ENCODE data around the gene SPAG4. TPM values are rescaled to one million over a fixed set of nuclear protein-coding genes. Genes with fewer than 3 reads are reported as not detected.
A peak's percentile ranks its signal among the peaks of the same experiment; 100 is the strongest.

SPAG4 gene
- total RNA-seq, 1 experiment from 2014 or later = 0.45 TPM

DNA sequence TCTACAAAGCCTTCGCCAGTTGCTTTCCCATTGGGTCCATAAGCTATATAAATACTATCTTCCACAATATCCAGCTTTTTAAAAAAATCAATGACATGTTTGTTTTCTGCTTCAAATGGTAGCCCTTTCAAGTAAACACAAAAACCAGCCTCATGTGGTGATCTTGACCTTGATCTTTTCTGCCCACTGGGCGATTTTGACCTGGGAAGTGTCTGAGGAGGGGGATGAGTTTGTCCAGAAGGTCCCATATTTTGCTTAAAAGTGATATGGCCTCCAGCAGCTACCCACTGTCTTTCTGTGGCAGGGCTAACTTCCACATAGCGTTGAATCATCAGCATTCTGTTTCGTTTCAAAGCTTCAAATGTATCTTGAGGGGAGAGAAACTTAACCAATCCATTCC lies 38.3 kb downstream of the SPAG4 start:
- DNase-seq (ENCODE audit: low spot score) = no peak

- DNase-seq (ENCODE audit: low spot score) = no peak
Observed at GRCh38 chr20:35654415-35654814, 38.8 kb downstream of the SPAG4 start.

DNA sequence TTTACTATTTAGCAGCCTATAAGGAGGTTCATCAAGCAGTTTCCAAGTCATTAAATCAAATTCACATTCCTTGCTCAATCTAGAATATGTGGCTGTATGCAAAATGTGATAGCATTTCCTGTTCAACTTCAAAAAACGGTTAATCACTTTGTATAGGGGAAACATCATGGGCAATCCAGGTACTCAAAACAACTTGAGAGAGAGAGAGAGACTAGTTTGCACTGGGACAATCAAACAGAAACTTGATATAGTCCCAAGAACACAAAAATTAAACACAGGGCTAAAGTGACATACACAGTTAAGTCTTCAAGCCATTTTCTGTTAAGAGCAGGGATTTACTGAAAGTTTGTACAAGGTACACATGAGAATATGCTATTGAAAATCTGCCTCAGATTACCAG lies 41.6 kb downstream of the SPAG4 start:
- no peak for DNase-seq (ENCODE audit: low spot score)

- DNase-seq (ENCODE audit: low spot score) = no peak
Observed at GRCh38 chr20:35660122-35660937, 44.7 kb downstream of the SPAG4 start.

- no peak for DNase-seq (ENCODE audit: low spot score)
Observed at GRCh38 chr20:35661053-35661452, 45.4 kb downstream of the SPAG4 start.

DNA sequence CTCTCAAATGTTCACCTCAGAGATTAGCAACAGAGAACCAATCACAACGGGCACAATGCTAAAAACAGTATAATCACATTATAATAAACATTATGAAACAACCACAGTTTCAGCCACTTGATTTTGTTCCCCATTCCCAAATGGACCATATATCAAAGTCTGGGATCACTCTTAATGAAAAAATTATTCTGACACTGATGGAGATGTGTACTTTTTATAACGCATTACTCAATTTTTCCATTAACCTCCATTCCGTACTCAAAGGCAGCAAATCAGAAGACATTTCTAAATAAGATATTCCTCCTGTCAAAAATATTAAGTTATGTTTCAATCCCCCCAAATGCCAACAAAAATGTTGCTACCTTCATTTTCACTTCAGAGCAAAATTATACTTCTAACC lies 46.3 kb downstream of the SPAG4 start:
- no peak for DNase-seq (ENCODE audit: low spot score)

- no peak for DNase-seq (ENCODE audit: low spot score)
Observed at GRCh38 chr20:35662551-35662950, 46.9 kb downstream of the SPAG4 start.

DNA sequence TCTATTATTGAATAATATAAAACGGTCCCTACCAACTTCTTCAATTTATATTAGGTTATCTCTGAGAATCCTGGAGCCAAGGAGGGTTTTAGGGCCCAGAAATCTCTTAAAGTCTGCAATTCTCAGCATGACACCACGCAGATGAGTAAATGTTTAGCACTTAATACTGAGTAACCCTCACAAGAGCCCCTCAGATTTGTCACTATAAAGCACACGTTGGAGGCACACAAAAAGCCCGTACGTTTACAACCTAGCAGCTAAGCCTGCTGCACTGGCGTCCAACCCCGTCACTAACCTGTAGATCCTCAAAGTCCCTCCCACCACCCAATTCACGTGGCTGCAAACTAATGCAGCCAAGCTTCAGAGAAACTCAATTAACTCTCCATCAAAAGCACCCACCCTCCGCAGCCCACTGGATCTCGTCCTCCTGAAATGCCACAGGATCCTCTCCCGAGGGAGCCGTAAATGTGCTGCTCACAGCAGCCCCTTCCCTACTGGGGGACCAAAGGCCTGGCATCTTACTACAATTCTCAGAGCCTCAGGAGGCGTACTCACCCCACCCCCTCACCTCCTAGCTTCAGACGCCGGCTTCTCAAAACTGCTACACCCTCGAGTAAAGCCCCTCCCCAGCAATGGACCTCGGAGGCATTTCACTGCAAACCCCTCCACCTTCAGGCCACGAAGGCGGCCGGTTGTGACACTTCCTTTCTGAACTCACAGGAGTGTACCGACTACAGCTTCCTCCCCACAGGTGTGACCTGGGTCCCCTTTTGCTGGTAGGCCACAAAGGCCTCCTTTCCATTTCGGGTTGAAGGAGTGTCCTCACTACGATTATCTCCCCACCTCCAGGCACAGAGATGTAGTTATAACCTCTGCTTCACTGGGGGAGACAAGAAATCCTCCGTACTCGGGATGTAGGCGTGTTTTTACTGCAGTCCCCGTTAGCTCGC lies 48.2 kb downstream of the SPAG4 start:
- peak; percentile 27 for DNase-seq (ENCODE audit: low spot score)

DNA sequence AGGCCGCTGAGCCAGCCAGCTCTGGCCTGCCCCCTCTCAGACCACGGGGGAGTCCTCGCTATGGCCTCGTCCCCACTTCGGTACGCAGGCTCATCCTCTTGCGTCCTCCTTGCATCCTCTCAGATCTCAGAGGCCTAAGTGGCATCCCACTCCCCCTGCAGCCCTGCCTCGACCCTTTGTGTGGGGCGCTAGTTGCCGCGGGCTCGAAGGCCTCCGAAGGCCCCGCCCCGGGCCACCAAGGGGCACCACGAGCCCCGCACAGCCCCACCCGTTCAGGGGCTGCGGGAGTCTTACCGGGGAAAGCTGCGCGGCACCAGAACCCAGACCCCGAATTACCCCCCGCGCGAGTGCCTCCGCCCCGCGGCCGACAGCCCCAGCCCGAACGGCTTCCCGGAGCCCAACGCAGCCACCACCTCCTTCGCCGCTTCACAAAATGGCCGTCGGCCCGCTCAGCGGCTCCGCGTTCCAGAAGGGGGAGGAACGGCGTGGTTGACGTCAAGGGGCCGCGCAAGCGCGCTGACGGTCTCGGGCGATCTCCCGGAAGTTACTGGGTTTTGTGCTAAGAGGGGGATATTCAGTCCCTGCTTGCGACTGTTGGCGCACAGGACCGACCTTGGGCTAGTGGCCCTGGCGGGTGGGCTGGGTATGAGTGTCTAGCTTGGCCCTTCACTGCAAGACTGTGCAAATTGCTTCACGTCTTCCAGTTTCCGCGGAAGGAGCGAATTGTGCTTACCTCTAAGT lies 49.0 kb downstream of the SPAG4 start, which contains the start of the genes CPNE1 and RBM12:
CPNE1 (minus strand) TSS at position 435 of the 741 bp plus-strand sequence. CDS start 31,977 bp downstream, outside the sequence.
RBM12 (minus strand) TSS at position 435 of the 741 bp plus-strand sequence. CDS start 9,578 bp downstream, outside the sequence.
- DNase-seq (ENCODE audit: low spot score) = peak; percentile 90

DNA sequence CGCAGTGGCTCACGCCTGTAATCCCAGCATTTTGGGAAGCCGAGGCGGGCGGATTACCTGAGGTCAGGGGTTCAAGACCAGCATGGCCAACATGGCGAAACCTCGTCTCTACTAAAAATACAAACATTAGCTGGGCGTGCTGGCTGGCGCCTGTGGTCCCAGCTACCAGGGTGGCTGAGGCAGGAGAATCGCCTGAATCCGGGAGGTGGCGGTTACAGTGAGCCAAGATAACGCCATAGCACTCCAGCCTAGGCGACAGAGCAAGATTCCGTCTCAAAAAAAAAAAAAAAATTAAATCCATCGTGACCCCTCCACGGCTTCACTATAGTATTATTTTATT lies 50.3 kb downstream of the SPAG4 start:
- no peak for DNase-seq (ENCODE audit: low spot score)

DNA sequence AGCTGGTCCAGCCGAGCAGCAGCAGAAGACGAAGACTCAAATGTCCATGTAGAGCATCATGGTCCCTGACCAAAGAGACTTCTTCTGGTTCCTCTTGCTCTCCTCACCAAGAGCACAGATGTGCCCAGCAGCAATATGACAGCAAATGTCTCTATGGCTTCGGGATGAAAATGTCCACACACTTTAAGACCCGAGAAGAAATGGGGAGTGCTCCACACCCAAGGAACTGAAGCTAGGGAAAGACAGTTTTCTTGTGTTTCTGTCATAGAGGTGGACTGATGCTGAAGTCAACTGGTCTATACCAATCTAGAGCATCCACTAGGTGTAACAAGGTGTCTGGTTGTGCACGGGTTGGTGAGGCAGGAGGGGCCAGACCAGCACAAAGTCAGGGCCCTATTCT lies 53.6 kb downstream of the SPAG4 start:
- DNase-seq (ENCODE audit: low spot score) = no peak

- DNase-seq (ENCODE audit: low spot score) = no peak
Observed at GRCh38 chr20:35669681-35670080, 54.1 kb downstream of the SPAG4 start.

Other genes with a start within 250 kb of the SPAG4 start
- gene UQCC1, start 203.9 kb upstream of the SPAG4 start, total RNA-seq (2014; rRNA removed; shearing (Covaris generic)) = 19.0 and 22.2 TPM in 2 replicates
- 0.08 and 0.23 TPM in 2 replicates for gene GDF5, start 177.6 kb upstream of the SPAG4 start, total RNA-seq (2014; rRNA removed; shearing (Covaris generic))
- gene CEP250, start 160.2 kb upstream of the SPAG4 start, total RNA-seq (2014; rRNA removed; shearing (Covaris generic)) = 11.5 and 15.3 TPM in 2 replicates
- not detected in 2 replicates for gene C20orf173, start 86.2 kb upstream of the SPAG4 start, total RNA-seq (2014; rRNA removed; shearing (Covaris generic))
- gene ERGIC3, start 73.8 kb upstream of the SPAG4 start, total RNA-seq (2014; rRNA removed; shearing (Covaris generic)) = 503 and 555 TPM in 2 replicates
- gene CPNE1, start 49.1 kb downstream of the SPAG4 start, total RNA-seq (2014; rRNA removed; shearing (Covaris generic)) = 174 and 204 TPM in 2 replicates
- gene RBM12, start 49.1 kb downstream of the SPAG4 start, total RNA-seq (2014; rRNA removed; shearing (Covaris generic)) = 37.1 and 62.3 TPM in 2 replicates
- gene NFS1, start 83.5 kb downstream of the SPAG4 start, total RNA-seq (2014; rRNA removed; shearing (Covaris generic)) = 27.4 and 42.0 TPM in 2 replicates
- 392 and 407 TPM in 2 replicates for gene ROMO1, start 83.6 kb downstream of the SPAG4 start, total RNA-seq (2014; rRNA removed; shearing (Covaris generic))
- 162 and 164 TPM in 2 replicates for gene RBM39, start 126.4 kb downstream of the SPAG4 start, total RNA-seq (2014; rRNA removed; shearing (Covaris generic))
- gene PHF20, start 156.2 kb downstream of the SPAG4 start, total RNA-seq (2014; rRNA removed; shearing (Covaris generic)) = 12.0 and 15.0 TPM in 2 replicates